ENCODE data around the gene FAN1. TPM values are rescaled to one million over a fixed set of nuclear protein-coding genes. Genes with fewer than 3 reads are reported as not detected.

FAN1 gene
- total and polyA plus RNA-seq, 2 donors (not counting 1 experiment from before 2014, with no cell fraction given), result 8.9 to 25.1 TPM

- H2AFZ ChIP-seq (ENCODE audit: low read length), result no peak overlapping the region
- no peak overlapping the region for H3K4me3 ChIP-seq (replicated peaks in 1 of 4; ENCODE audit: control extremely low read depth in 1 of 4, insufficient read depth in 1 of 4, low read depth in 3 of 4, low read length in 4 of 4)
- no peak for TF ChIP-seq CTCF (conservative IDR thresholded peaks at IDR 0.05 in 1 of 2, IDR thresholded peaks at IDR 0.05 in 1 of 2; ENCODE audit: low read depth in 1 of 2, low read length in 2 of 2)
- H4K20me1 ChIP-seq (ENCODE audit: control insufficient read depth, extremely low read depth, insufficient read depth, low read length), result no peaks in the 10 kb centered on the region
- no peaks in the 10 kb centered on the region for H3K79me2 ChIP-seq (ENCODE audit: control insufficient read depth, insufficient read depth, low read length)
- no peaks in the 10 kb centered on the region for H3K9me3 ChIP-seq (ENCODE audit: control insufficient read depth, insufficient read depth, low read depth, low read length)
- H3K4me1 ChIP-seq (ENCODE audit: control insufficient read depth, extremely low read depth, insufficient read depth, low read length), result peaks cover 9% of the 10 kb centered on the region
- peak overlapping the region; percentile 77 for H3K27ac ChIP-seq (ENCODE audit: insufficient read depth, low read length)
- peak; percentile 84 to 94 for DNase-seq (ENCODE audit: low read depth in 2 of 2)
- H3K9ac ChIP-seq (ENCODE audit: insufficient read depth, low read length), result peak overlapping the region; percentile 27
- H3K4me2 ChIP-seq (ENCODE audit: extremely low read depth, insufficient read depth, low read length), result peak overlapping the region; percentile 65
- peaks cover 17% of the 10 kb centered on the region for H3K36me3 ChIP-seq (ENCODE audit: control insufficient read depth, insufficient read depth, low read length)
- no peaks in the 10 kb centered on the region for H3K27me3 ChIP-seq (ENCODE audit: control insufficient read depth, insufficient read depth, low read length)
Measured at GRCh38 chr15:30953731-30954378, 50.1 kb downstream of the FAN1 start.

- DNase-seq (ENCODE audit: low read depth in 2 of 2), result peak; percentile 16 to 36
- no peak overlapping the region for H3K27ac ChIP-seq (ENCODE audit: insufficient read depth, low read length)
Measured at GRCh38 chr15:30954674-30955073, 51.0 kb downstream of the FAN1 start.

More at GRCh38 chr15:30954674-30955073, 51.0 kb downstream of the FAN1 start:
- Histone ChIP-seq H2AFZ (ENCODE audit: low read length) (no peak overlapping the region), H3K9me3 (ENCODE audit: control insufficient read depth, insufficient read depth, low read depth, low read length) (no peaks in the 10 kb centered on the region), H3K79me2 (ENCODE audit: control insufficient read depth, insufficient read depth, low read length) (no peaks in the 10 kb centered on the region), H3K4me2 (ENCODE audit: extremely low read depth, insufficient read depth, low read length) (no peak overlapping the region), H3K27me3 (ENCODE audit: control insufficient read depth, insufficient read depth, low read length) (no peaks in the 10 kb centered on the region), H3K36me3 (ENCODE audit: control insufficient read depth, insufficient read depth, low read length) (peaks cover 16% of the 10 kb centered on the region), H3K9ac (ENCODE audit: insufficient read depth, low read length) (no peak overlapping the region), H4K20me1 (ENCODE audit: control insufficient read depth, extremely low read depth, insufficient read depth, low read length) (no peaks in the 10 kb centered on the region), H3K4me1 (ENCODE audit: control insufficient read depth, extremely low read depth, insufficient read depth, low read length) (peaks cover 9% of the 10 kb centered on the region), H3K4me3 (replicated peaks in 1 of 4; ENCODE audit: control extremely low read depth in 1 of 4, insufficient read depth in 1 of 4, low read depth in 3 of 4, low read length in 4 of 4) (no peak overlapping the region)
- TF ChIP-seq EZH2 (IDR thresholded peaks at IDR 0.05; ENCODE audit: low read length, missing control alignments) (no peak), CTCF (conservative IDR thresholded peaks at IDR 0.05 in 1 of 2, IDR thresholded peaks at IDR 0.05 in 1 of 2; ENCODE audit: low read depth in 1 of 2, low read length in 2 of 2) (no peak)

Data from fibroblast of lung (primary cell).